GM12891 (cell line): ENCODE measurements around the gene GPR85.

ENCODE experiments used
- PAX5 ChIP-seq: IDR thresholded peaks from 2 replicates; pipeline ENCODE4 v1.6.1; 2011; ENCODE audit warnings: low read length, moderate library complexity, mild to moderate bottlenecking; ENCODE audit not compliant: insufficient read depth, severe bottlenecking
- POLR2A ChIP-seq: IDR thresholded peaks from 2 replicates; pipeline ENCODE4 v1.6.1; 2011; ENCODE audit warnings: low read depth, low read length, control low read depth
- POLR2AphosphoS5 ChIP-seq: IDR thresholded peaks from 2 replicates; pipeline ENCODE4 v1.6.1; 2011; ENCODE audit warnings: low read depth, low read length, control low read depth
- POU2F2 ChIP-seq: IDR thresholded peaks from 2 replicates; pipeline ENCODE4 v1.6.1; 2011; ENCODE audit warnings: low read depth, mild to moderate bottlenecking, control low read depth, low read length, moderate library complexity
- TAF1 ChIP-seq: IDR thresholded peaks from 2 replicates; pipeline ENCODE4 v1.6.1; 2011; ENCODE audit warnings: low read depth, low read length, control low read depth

DNA sequence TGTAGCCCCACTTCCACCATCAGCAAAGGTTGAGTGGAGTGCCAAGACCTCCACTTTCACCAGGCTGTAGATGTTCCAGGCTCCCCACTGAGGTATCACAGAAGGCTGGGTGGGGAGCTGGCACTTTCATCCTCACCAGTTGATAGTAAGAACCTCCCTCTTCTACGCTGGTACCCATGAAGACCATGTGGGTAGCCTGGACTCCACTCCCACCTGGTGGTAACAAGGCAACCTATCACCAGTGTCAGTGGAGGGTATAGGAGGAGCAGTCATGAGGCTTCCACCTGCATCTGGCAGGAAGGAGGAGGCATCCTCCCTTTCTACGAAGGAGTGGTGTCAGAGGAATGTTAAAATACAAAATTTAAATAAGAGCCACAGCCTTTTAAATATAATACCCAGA, 27.3 kb upstream of the GPR85 start:
- TF ChIP-seq POU2F2 = no peak
- no peak for TF ChIP-seq POLR2A
- no peak for TF ChIP-seq PAX5
- TF ChIP-seq POLR2AphosphoS5 = no peak
- TF ChIP-seq TAF1 = no peak
